Measurements from ENCODE around the gene TMA16. TPM values are rescaled to one million over a fixed set of nuclear protein-coding genes. Genes with fewer than 3 reads are reported as not detected.
"Not testable (repeated sequence)": the region's sequence is repeated elsewhere in the genome, so short reads cannot be mapped to it uniquely, and the experiment has no call there.

TMA16 gene
- total RNA-seq, 2 experiments from 2014 or later = 27.9 to 30.3 TPM

GRCh38 chr4:163527172-163527571 is 32.7 kb downstream of the TMA16 start:
- Mint-ChIP-seq H3K27me3 (no peaks in the 10 kb centered on the region), H3K4me3 (no peak overlapping the region), H3K36me3 (ENCODE audit: low read depth) (peaks cover 29% of the 10 kb centered on the region), H3K9me3 (no peaks in the 10 kb centered on the region), H3K27ac (no peak overlapping the region), H3K4me1 (no peaks in the 10 kb centered on the region)
- CTCF ChIA-PET = interaction anchor here (2.5 kb wide), 1 partner anchor 23 kb away, joined by 8 read pairs; no protein-coding TSS in a partner anchor
- DNase-seq = no peak
- POLR2A ChIA-PET = no interaction called here

DNA sequence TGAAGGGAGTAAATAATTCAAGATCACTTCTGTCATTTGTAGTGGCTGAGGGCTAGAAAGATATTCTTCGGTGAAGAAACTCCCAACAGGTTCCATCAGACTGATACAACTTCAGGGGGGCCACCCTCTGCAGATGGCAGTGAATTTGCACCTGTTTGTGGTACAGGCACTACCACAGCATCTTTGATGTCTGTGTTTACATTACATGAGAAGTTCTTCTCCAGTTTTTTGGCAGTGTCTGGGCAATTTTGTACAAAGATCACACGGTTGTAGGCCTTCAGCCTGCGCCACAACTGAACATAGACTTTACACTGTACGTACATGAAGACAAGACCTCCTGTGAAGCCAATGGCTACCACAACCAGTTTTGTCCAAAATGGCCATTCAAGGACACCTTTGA is 34.2 kb downstream of the TMA16 start:
- no peak for DNase-seq
- ChIA-PET POLR2A (no interaction called here), CTCF (interaction anchor here (2.5 kb wide), 1 partner anchor 22 kb away, joined by 8 read pairs; no protein-coding TSS in a partner anchor)
- H3K27ac Mint-ChIP-seq = no peak overlapping the region
- H3K9me3 Mint-ChIP-seq = no peaks in the 10 kb centered on the region
- H3K4me1 Mint-ChIP-seq = no peaks in the 10 kb centered on the region
- H3K36me3 Mint-ChIP-seq (ENCODE audit: low read depth) = peaks cover 23% of the 10 kb centered on the region
- H3K4me3 Mint-ChIP-seq = no peak overlapping the region
- no peaks in the 10 kb centered on the region for H3K27me3 Mint-ChIP-seq

DNA sequence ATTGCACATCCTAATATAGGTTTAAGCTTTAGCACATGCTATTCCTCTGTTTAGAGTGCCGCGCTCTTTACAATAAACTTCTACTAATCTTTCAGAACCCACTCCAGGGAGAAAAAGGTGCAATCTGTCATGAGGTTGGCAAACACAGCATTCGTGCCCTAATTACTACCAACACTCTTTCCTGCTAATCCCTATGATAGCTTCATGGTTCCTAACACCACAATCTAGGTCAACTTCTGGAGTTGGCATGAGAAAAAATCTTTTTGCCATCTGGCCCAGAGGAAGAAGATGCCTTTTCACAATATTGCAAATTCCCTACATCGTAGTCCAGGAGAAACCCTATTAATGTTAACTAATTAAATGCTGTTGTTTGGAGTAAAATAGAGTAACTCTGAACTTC is 39.6 kb downstream of the TMA16 start:
- no peaks in the 10 kb centered on the region for H3K9me3 Mint-ChIP-seq
- POLR2A ChIA-PET = no interaction called here
- no peaks in the 10 kb centered on the region for H3K27me3 Mint-ChIP-seq
- DNase-seq = no peak
- CTCF ChIA-PET = interaction anchor here (1.2 kb wide), 2 partner anchors 11 to 16 kb away, joined by 3 to 4 read pairs; no protein-coding TSS in a partner anchor
- H3K27ac Mint-ChIP-seq = no peak overlapping the region
- H3K4me1 Mint-ChIP-seq = no peaks in the 10 kb centered on the region
- no peak overlapping the region for H3K4me3 Mint-ChIP-seq
- peaks cover 6% of the 10 kb centered on the region for H3K36me3 Mint-ChIP-seq (ENCODE audit: low read depth)

- DNase-seq = no peak
- ChIA-PET POLR2A (interaction anchor here (1.2 kb wide), 1 partner anchor 42 kb away, joined by 4 read pairs; no protein-coding TSS in a partner anchor), CTCF (interaction anchor here (0.7 to 5.9 kb wide), 3 partner anchors 13 to 40 kb away, joined by 3 to 36 read pairs (median 3); no protein-coding TSS in a partner anchor)
- no peaks in the 10 kb centered on the region for H3K36me3 Mint-ChIP-seq (ENCODE audit: low read depth)
- H3K4me3 Mint-ChIP-seq = no peak overlapping the region
- H3K27me3 Mint-ChIP-seq = no peaks in the 10 kb centered on the region
- no peak overlapping the region for H3K27ac Mint-ChIP-seq
- no peaks in the 10 kb centered on the region for H3K4me1 Mint-ChIP-seq
- H3K9me3 Mint-ChIP-seq = no peaks in the 10 kb centered on the region
These were observed 41.2 kb downstream of the TMA16 start for GRCh38 chr4:163535657-163536056.

DNA sequence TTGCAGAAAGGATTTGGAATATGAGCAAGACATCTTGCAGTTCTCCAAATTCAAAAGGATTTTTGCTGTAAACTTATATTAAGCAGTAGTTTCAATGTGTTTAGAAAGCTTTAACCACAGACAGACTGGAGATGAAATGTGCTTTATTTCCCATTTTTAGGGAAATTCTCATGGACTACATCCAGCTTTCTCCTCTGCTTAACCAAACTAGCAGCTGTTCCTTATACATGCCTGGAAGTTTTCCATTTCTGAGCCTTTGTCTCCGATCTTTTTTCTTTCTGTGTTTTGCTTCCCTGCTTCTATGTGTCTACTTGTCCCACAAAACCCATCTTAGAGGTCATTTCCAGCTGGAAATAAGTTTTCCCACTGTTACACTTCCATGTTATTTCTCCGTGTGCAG is 41.6 kb downstream of the TMA16 start:
- no peak overlapping the region for H3K4me3 Mint-ChIP-seq
- H3K9me3 Mint-ChIP-seq = no peaks in the 10 kb centered on the region
- no peaks in the 10 kb centered on the region for H3K36me3 Mint-ChIP-seq (ENCODE audit: low read depth)
- CTCF ChIA-PET = interaction anchor here (0.7 to 5.9 kb wide), 2 partner anchors 13 to 37 kb away, joined by 3 to 36 read pairs; no protein-coding TSS in a partner anchor
- POLR2A ChIA-PET = interaction anchor here (1.2 kb wide), 1 partner anchor 42 kb away, joined by 4 read pairs; no protein-coding TSS in a partner anchor
- no peak for DNase-seq
- no peaks in the 10 kb centered on the region for H3K27me3 Mint-ChIP-seq
- H3K4me1 Mint-ChIP-seq = no peaks in the 10 kb centered on the region
- no peak overlapping the region for H3K27ac Mint-ChIP-seq

GRCh38 chr4:163537114-163537513 is 42.6 kb downstream of the TMA16 start:
- Mint-ChIP-seq H3K4me3 (no peak overlapping the region), H3K4me1 (no peaks in the 10 kb centered on the region), H3K36me3 (ENCODE audit: low read depth) (no peaks in the 10 kb centered on the region), H3K9me3 (no peaks in the 10 kb centered on the region), H3K27ac (no peak overlapping the region), H3K27me3 (no peaks in the 10 kb centered on the region)
- DNase-seq = no peak
- POLR2A ChIA-PET = interaction anchor here (1.2 kb wide), 1 partner anchor 43 kb away, joined by 4 read pairs; no protein-coding TSS in a partner anchor
- CTCF ChIA-PET = interaction anchor here (5.9 kb wide), 1 partner anchor 12 kb away, joined by 36 read pairs; no protein-coding TSS in a partner anchor

DNA sequence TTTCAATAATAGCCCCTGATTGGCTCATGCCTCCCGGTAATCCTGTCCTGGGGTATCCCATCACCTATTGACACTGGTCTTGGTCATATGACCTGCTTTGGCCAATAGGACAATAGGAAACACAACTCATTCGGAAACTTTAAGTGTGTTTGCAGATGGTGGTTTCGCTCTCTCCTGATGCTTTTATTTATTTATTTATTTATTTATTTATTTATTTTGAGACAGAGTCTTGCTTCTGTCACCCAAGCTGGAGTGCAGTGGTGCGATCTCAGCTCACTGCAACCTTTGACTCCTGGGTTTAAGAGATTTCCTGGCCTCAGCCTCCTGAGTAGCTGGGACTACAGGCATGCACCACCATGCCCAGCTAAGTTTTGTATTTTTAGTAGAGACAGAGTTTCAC is 44.3 kb downstream of the TMA16 start:
- H3K27ac Mint-ChIP-seq; POLR2A ChIA-PET; H3K4me3 Mint-ChIP-seq; DNase-seq; H3K4me1 Mint-ChIP-seq; H3K27me3 Mint-ChIP-seq; H3K9me3 Mint-ChIP-seq; H3K36me3 Mint-ChIP-seq (ENCODE audit: low read depth): not testable (repeated sequence)
- CTCF ChIA-PET = interaction anchor here (0.8 to 5.9 kb wide), 2 partner anchors 10 to 43 kb away, joined by 3 to 36 read pairs; no protein-coding TSS in a partner anchor

GRCh38 chr4:163540448-163540847 is 46.0 kb downstream of the TMA16 start:
- no peak overlapping the region for H3K4me3 Mint-ChIP-seq
- H3K27me3 Mint-ChIP-seq = no peaks in the 10 kb centered on the region
- DNase-seq = no peak
- ChIA-PET CTCF (interaction anchor here (0.6 to 5.9 kb wide), 5 partner anchors 8 to 1202 kb away, joined by 3 to 36 read pairs (median 3); partner anchors contain the start of gene TMA16), POLR2A (no interaction called here)
- H3K36me3 Mint-ChIP-seq (ENCODE audit: low read depth) = no peaks in the 10 kb centered on the region
- H3K27ac Mint-ChIP-seq = no peak overlapping the region
- no peaks in the 10 kb centered on the region for H3K9me3 Mint-ChIP-seq
- no peaks in the 10 kb centered on the region for H3K4me1 Mint-ChIP-seq

DNA sequence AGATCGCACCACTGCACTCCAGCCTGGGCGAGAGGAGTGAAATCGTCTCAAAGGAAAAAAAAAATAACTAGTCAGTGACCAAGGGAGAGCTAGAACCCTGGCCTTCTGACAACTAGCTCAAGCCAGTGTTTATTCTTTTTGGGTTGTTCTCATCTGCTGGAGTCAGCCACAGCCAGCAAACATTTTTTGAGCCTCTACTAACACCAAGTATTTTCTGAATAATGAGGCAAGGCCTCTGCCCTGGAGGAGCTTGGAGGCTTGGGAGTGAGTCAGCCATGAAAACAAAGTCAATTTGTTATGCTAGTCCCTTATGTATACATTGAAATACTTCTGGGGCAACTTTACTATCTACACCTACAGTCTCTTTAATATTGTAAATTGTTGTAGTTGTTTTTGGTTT is 46.5 kb downstream of the TMA16 start:
- Mint-ChIP-seq H3K27ac (no peak overlapping the region), H3K36me3 (ENCODE audit: low read depth) (no peaks in the 10 kb centered on the region), H3K4me1 (no peaks in the 10 kb centered on the region), H3K27me3 (no peaks in the 10 kb centered on the region), H3K4me3 (no peak overlapping the region), H3K9me3 (no peaks in the 10 kb centered on the region)
- ChIA-PET CTCF (interaction anchor here (0.8 to 5.9 kb wide), 4 partner anchors 8 to 55 kb away, joined by 3 to 36 read pairs (median 3); partner anchors contain the start of gene TMA16), POLR2A (no interaction called here)
- DNase-seq = no peak

GRCh38 chr4:163542275-163542674 is 47.8 kb downstream of the TMA16 start:
- CTCF ChIA-PET = interaction anchor here (0.8 to 2.3 kb wide), 5 partner anchors 8 to 56 kb away, joined by 3 to 12 read pairs (median 3); partner anchors contain the start of gene TMA16
- Mint-ChIP-seq H3K36me3 (ENCODE audit: low read depth) (no peaks in the 10 kb centered on the region), H3K4me1 (no peaks in the 10 kb centered on the region), H3K27me3 (no peaks in the 10 kb centered on the region), H3K27ac (no peak overlapping the region), H3K9me3 (no peaks in the 10 kb centered on the region), H3K4me3 (no peak overlapping the region)
- DNase-seq = no peak
- POLR2A ChIA-PET = interaction anchor here (0.9 to 2.7 kb wide), 2 partner anchors 46 to 48 kb away, joined by 3 to 13 read pairs; partner anchors contain the start of gene TMA16

- CTCF ChIA-PET = interaction anchor here (1.1 to 2.1 kb wide), 3 partner anchors 11 to 60 kb away, joined by 3 to 7 read pairs (median 5); no protein-coding TSS in a partner anchor
- POLR2A ChIA-PET = interaction anchor here (2.7 kb wide), 1 partner anchor 51 kb away, joined by 13 read pairs; the partner anchor contains the start of gene TMA16
- no peaks in the 10 kb centered on the region for H3K36me3 Mint-ChIP-seq (ENCODE audit: low read depth)
- no peak overlapping the region for H3K4me3 Mint-ChIP-seq
- no peaks in the 10 kb centered on the region for H3K27me3 Mint-ChIP-seq
- DNase-seq = peak; percentile 62
- H3K27ac Mint-ChIP-seq = no peak overlapping the region
- H3K4me1 Mint-ChIP-seq = no peaks in the 10 kb centered on the region
- H3K9me3 Mint-ChIP-seq = no peaks in the 10 kb centered on the region
These were observed 50.0 kb downstream of the TMA16 start for GRCh38 chr4:163544407-163545038.

- no peak overlapping the region for H3K27ac Mint-ChIP-seq
- DNase-seq = no peak
- no peak overlapping the region for H3K4me3 Mint-ChIP-seq
- H3K36me3 Mint-ChIP-seq (ENCODE audit: low read depth) = no peaks in the 10 kb centered on the region
- ChIA-PET CTCF (interaction anchor here (1.6 to 9.7 kb wide), 12 partner anchors 10 to 1564 kb away, joined by 6 to 122 read pairs (median 16); partner anchors contain the start of genes TMA16 and TMEM192), POLR2A (interaction anchor here (5.1 kb wide), 1 partner anchor 55 kb away, joined by 32 read pairs; the partner anchor contains the start of gene TMA16)
- no peaks in the 10 kb centered on the region for H3K9me3 Mint-ChIP-seq
- H3K4me1 Mint-ChIP-seq = peaks cover 8% of the 10 kb centered on the region
- no peaks in the 10 kb centered on the region for H3K27me3 Mint-ChIP-seq
These were observed 54.2 kb downstream of the TMA16 start for GRCh38 chr4:163548481-163549243.
